Neural cell (in vitro differentiated cells): Measurements from ENCODE around the gene SCCPDH. TPM values are rescaled to one million over a fixed set of nuclear protein-coding genes. Genes with fewer than 3 reads are reported as not detected.

ENCODE experiments used
- H2AFZ ChIP-seq: fragments of 200-600, 300-800 bp; sonication (generic), shearing (Covaris generic); 2 replicates; pipeline ENCODE4 v1.6.0; 2014; ENCODE audit warnings: low read depth, mild to moderate bottlenecking, antibody characterized with exemption, low read length, moderate library complexity
- H3F3A ChIP-seq: fragments of 200-600 bp; shearing (Covaris generic); 2 replicates; pipeline ENCODE4 v1.6.1; 2016; ENCODE audit warnings: mild to moderate bottlenecking, moderate library complexity, mixed read lengths, antibody characterized with exemption, low read length; ENCODE audit not compliant: insufficient read depth, poor library complexity, severe bottlenecking
- H3K27ac ChIP-seq: fragments of 200-600, 300-800 bp; sonication (generic), shearing (Covaris generic); 2 replicates; pipeline ENCODE4 v1.5.1; 2014; ENCODE audit warnings: mild to moderate bottlenecking, low read length, moderate library complexity
- H3K27me3 ChIP-seq: fragments of 300-800, 200-600 bp; sonication (generic), shearing (Covaris generic); 2 replicates; pipeline ENCODE4 v1.6.0; 2014; ENCODE audit warnings: mild to moderate bottlenecking, low read depth, low read length, moderate library complexity; ENCODE audit not compliant: insufficient read depth
- H3K36me3 ChIP-seq: fragments of 300-800, 200-600 bp; sonication (generic), shearing (Covaris generic); 2 replicates; pipeline ENCODE4 v1.5.1; 2014; ENCODE audit warnings: mild to moderate bottlenecking, antibody characterized with exemption, low read length, moderate library complexity; ENCODE audit not compliant: insufficient read depth
- H3K4me2 ChIP-seq: fragments of 300-800, 200-600 bp; sonication (generic), shearing (Covaris generic); 2 replicates; pipeline ENCODE4 v1.6.0; 2014; ENCODE audit warnings: mild to moderate bottlenecking, low read length
- H3K4me3 ChIP-seq: fragments of 300-800, 200-600 bp; sonication (generic), shearing (Covaris generic); 2 replicates; pipeline ENCODE4 v1.5.1; 2014; ENCODE audit warnings: mild to moderate bottlenecking, low read length, moderate library complexity
- H3K79me2 ChIP-seq: fragments of 200-600 bp; shearing (Covaris generic); replicated peaks from 2 replicates; pipeline ENCODE4 v1.6.0; 2014; ENCODE audit warnings: mild to moderate bottlenecking, low read length, moderate library complexity; ENCODE audit not compliant: insufficient read depth
- H3K9ac ChIP-seq: fragments of 300-800, 200-600 bp; sonication (generic), shearing (Covaris generic); 2 replicates; pipeline ENCODE4 v1.6.1; 2016; ENCODE audit warnings: mild to moderate bottlenecking, low read length, mixed read lengths
- H3K9me2 ChIP-seq: fragments of 200-600 bp; shearing (Covaris generic); 2 replicates; pipeline ENCODE4 v1.6.1; 2016; ENCODE audit warnings: mild to moderate bottlenecking, low read length, mixed read lengths; ENCODE audit not compliant: insufficient read depth
- H3K9me3 ChIP-seq: fragments of 200-600, 300-800 bp; sonication (generic), shearing (Covaris generic); 2 replicates; pipeline ENCODE4 v1.6.1; 2016; ENCODE audit warnings: mild to moderate bottlenecking, mixed run types, low read length, moderate library complexity, mixed read lengths
- H4K20me1 ChIP-seq: fragments of 200-600 bp; shearing (Covaris generic); 2 replicates; pipeline ENCODE4 v1.6.1; 2016; ENCODE audit warnings: mild to moderate bottlenecking, mixed run types; ENCODE audit not compliant: insufficient read depth
- CTCF ChIP-seq: fragments of 450-650 bp; IDR thresholded peaks from 2 replicates; pipeline ENCODE4 v1.5.1; 2014; ENCODE audit warnings: antibody characterized with exemption, mild to moderate bottlenecking, moderate library complexity; ENCODE audit not compliant: poor library complexity, severe bottlenecking
- EP300 ChIP-seq: fragments of 450-650 bp; conservative IDR thresholded peaks from 2 replicates; pipeline ENCODE4 v1.6.1; 2014; ENCODE audit warnings: antibody characterized with exemption, mild to moderate bottlenecking, moderate library complexity; ENCODE audit not compliant: poor library complexity, severe bottlenecking
- EZH2 ChIP-seq: fragments of 200-600, 300-800 bp; shearing (Covaris generic), sonication (generic); IDR thresholded peaks from 2 replicates; pipeline ENCODE4 v1.6.1; 2014; ENCODE audit warnings: antibody characterized with exemption, low read length, borderline replicate concordance, mild to moderate bottlenecking; ENCODE audit not compliant: insufficient read depth, poor library complexity, severe bottlenecking
- MXI1 ChIP-seq: fragments of 450-650 bp; conservative IDR thresholded peaks from 2 replicates; pipeline ENCODE4 v1.6.1; 2014; ENCODE audit warnings: antibody characterized with exemption, mild to moderate bottlenecking; ENCODE audit not compliant: poor library complexity, severe bottlenecking
- POLR2AphosphoS5 ChIP-seq: IDR thresholded peaks from 2 replicates; pipeline ENCODE4 v1.6.1; 2012
- RAD21 ChIP-seq: fragments of 450-650 bp; conservative IDR thresholded peaks from 2 replicates; pipeline ENCODE4 v1.6.1; 2014; ENCODE audit warnings: antibody characterized with exemption, mild to moderate bottlenecking, moderate library complexity
- REST ChIP-seq: IDR thresholded peaks from 2 replicates; pipeline ENCODE4 v1.6.1; 2012; ENCODE audit warnings: borderline replicate concordance
- SMC3 ChIP-seq: fragments of 450-650 bp; conservative IDR thresholded peaks from 2 replicates; pipeline ENCODE4 v1.6.1; 2014; ENCODE audit warnings: antibody characterized with exemption, mild to moderate bottlenecking, moderate library complexity; ENCODE audit not compliant: poor library complexity
- TAF1 ChIP-seq: IDR thresholded peaks from 2 replicates; pipeline ENCODE4 v1.6.1; 2012; ENCODE audit warnings: low read depth
- polyA plus RNA-seq: library from polyadenylated mRNA; depleted of rRNA; stranded (reverse); fragments of >200 nt; gene quantifications from 2 replicates; pipeline ENCODE4 v1.2.3, GENCODE V29; 2014

SCCPDH gene
- polyA plus RNA-seq, 1 donor from 2014 or later: 94.2 TPM

- Histone ChIP-seq H3K27me3 (no peaks in the 10 kb centered on the region), H2AFZ (no peak overlapping the region), H3K36me3 (no peaks in the 10 kb centered on the region), H3K79me2 (no peaks in the 10 kb centered on the region), H3K9me2 (no peaks in the 10 kb centered on the region), H3K27ac (no peak overlapping the region), H4K20me1 (no peaks in the 10 kb centered on the region), H3K4me2 (no peak overlapping the region), H3F3A (no peaks in the 10 kb centered on the region), H3K4me3 (no peak overlapping the region), H3K9me3 (no peaks in the 10 kb centered on the region), H3K9ac (no peak overlapping the region)
- no peak for TF ChIP-seq EP300
- TF ChIP-seq TAF1: no peak
- TF ChIP-seq EZH2: no peak
- TF ChIP-seq MXI1: no peak
- TF ChIP-seq REST: no peak
- no peak for TF ChIP-seq RAD21
- TF ChIP-seq POLR2AphosphoS5: no peak
- no peak for TF ChIP-seq CTCF
- no peak for TF ChIP-seq SMC3
Measured at GRCh38 chr1:246785494-246786111, 61.4 kb downstream of the SCCPDH start.

- Histone ChIP-seq H3K9me2 (no peaks in the 10 kb centered on the region), H2AFZ (no peak overlapping the region), H3K4me3 (no peak overlapping the region), H3K4me2 (no peak overlapping the region), H3K27ac (no peak overlapping the region), H3K36me3 (no peaks in the 10 kb centered on the region), H3K9ac (no peak overlapping the region), H3F3A (no peaks in the 10 kb centered on the region), H3K27me3 (no peaks in the 10 kb centered on the region), H3K79me2 (no peaks in the 10 kb centered on the region), H4K20me1 (no peaks in the 10 kb centered on the region), H3K9me3 (no peaks in the 10 kb centered on the region)
- TF ChIP-seq SMC3 (no peak), MXI1 (no peak), TAF1 (no peak)
Measured at GRCh38 chr1:246786606-246787238, 62.5 kb downstream of the SCCPDH start.
